Sigmoid colon (tissue), 4 donors: ENCODE results near the gene DNASE1L1.

Experiments used
- CTCF ChIP-seq, 4 experiments: fragments of 450-650 bp in 3 of 4; fragments of 200-600 bp in 1 of 4; IDR thresholded peaks; one replicate each; pipeline ENCODE4 v1.5.1; 2016 to 2019; ENCODE audit warnings: antibody characterized with exemption in 4 of 4, mild to moderate bottlenecking in 3 of 4, moderate library complexity in 2 of 4
- EP300 ChIP-seq, 4 donors: sonication (generic); formaldehyde crosslinking; IDR thresholded peaks; one replicate each; pipeline ENCODE4 v1.6.1; 2017; ENCODE audit warnings: antibody characterized with exemption in 4 of 4
- POLR2A ChIP-seq, 2 donors: fragments of 450-650 bp; IDR thresholded peaks; one replicate each; pipeline ENCODE4 v1.6.1; 2016; ENCODE audit warnings: antibody characterized with exemption in 2 of 2, mild to moderate bottlenecking in 2 of 2, moderate library complexity in 2 of 2
- POLR2AphosphoS5 ChIP-seq, 4 donors: sonication (generic); formaldehyde crosslinking; IDR thresholded peaks; one replicate each; pipeline ENCODE4 v1.6.1; 2017; ENCODE audit warnings: antibody characterized with exemption in 4 of 4

GRCh38 chrX:154411981-154412340 lies 2.9 kb upstream of the DNASE1L1 start:
- TF ChIP-seq CTCF (IDR thresholded peaks at IDR 0.05) (no peak), EP300 (IDR thresholded peaks at IDR 0.05) (no peak), POLR2A (IDR thresholded peaks at IDR 0.05) (no peak), POLR2AphosphoS5 (IDR thresholded peaks at IDR 0.05) (peak; percentile 33 to 80 (median 62))
